ENCODE measurements around the gene BIN1.

DNA sequence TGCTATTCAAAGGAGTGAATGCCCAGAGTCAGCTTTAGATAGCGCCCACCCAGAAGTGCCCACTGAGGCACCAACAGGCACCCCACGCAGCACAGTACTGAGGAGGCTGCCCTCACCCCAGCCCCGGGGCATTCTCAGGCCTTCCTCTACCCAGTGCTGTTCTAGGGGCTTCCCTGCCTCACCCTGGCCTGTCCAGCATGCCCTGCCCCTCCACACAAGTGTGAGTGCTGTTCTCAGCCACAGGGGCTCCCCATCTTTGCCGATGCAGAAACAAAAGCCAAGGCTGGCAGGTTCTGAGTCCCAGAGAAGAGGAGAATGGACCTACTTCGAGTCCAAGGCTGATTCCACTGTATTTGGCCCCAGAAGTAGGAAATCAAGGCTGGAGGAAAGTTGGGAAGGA is 15.8 kb downstream of the BIN1 start:
- TF ChIP-seq POLR2AphosphoS5 (IDR thresholded peaks at IDR 0.05), result no peak
- TF ChIP-seq, protein P1, sequence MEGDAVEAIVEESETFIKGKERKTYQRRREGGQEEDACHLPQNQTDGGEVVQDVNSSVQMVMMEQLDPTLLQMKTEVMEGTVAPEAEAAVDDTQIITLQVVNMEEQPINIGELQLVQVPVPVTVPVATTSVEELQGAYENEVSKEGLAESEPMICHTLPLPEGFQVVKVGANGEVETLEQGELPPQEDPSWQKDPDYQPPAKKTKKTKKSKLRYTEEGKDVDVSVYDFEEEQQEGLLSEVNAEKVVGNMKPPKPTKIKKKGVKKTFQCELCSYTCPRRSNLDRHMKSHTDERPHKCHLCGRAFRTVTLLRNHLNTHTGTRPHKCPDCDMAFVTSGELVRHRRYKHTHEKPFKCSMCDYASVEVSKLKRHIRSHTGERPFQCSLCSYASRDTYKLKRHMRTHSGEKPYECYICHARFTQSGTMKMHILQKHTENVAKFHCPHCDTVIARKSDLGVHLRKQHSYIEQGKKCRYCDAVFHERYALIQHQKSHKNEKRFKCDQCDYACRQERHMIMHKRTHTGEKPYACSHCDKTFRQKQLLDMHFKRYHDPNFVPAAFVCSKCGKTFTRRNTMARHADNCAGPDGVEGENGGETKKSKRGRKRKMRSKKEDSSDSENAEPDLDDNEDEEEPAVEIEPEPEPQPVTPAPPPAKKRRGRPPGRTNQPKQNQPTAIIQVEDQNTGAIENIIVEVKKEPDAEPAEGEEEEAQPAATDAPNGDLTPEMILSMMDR (IDR thresholded peaks at IDR 0.05), result no peak
- TF ChIP-seq POLR2A (IDR thresholded peaks at IDR 0.05), result no peak
- no peak for TF ChIP-seq EP300 (IDR thresholded peaks at IDR 0.05)

Measured in gastroesophageal sphincter (tissue), 3 donors.